AG04450 (cell line): ENCODE data around the gene PLXNA4. TPM values are rescaled to one million over a fixed set of nuclear protein-coding genes. Genes with fewer than 3 reads are reported as not detected.

ENCODE experiments used
- CTCF ChIA-PET: fragments of 300-600, 350-600 bp; formaldehyde crosslinking; extraction: SDS; loops from one replicate; lab custom pipeline; 2022; ENCODE audit warnings: antibody characterized with exemption, inconsistent platforms; lab: Charles Lee
- POLR2A ChIA-PET: fragments of 350-600 bp; formaldehyde crosslinking; extraction: SDS; loops from one replicate; lab custom pipeline; 2021; ENCODE audit warnings: antibody characterized with exemption, inconsistent platforms; lab: Yijun Ruan, JAX
- DNase-seq: peaks from one replicate; pipeline ENCODE4 v3.0.0-alpha.2; 2011; ENCODE audit warnings: low read depth, low spot score
- H3K27ac ChIP-seq: one replicate; pipeline ENCODE4 v1.5.1; 2012; ENCODE audit warnings: low read depth, low read length, control low read depth
- H3K27me3 ChIP-seq: one replicate; pipeline ENCODE4 v1.6.0; 2012; ENCODE audit warnings: low read length; ENCODE audit not compliant: control insufficient read depth, insufficient read depth
- H3K4me3 ChIP-seq: 2 replicates; pipeline ENCODE4 v1.5.1; 2011; ENCODE audit warnings: mild to moderate bottlenecking, low read depth, low read length, control low read depth
- H3K9me3 ChIP-seq: 2 replicates; pipeline ENCODE4 v1.5.1; 2012; ENCODE audit warnings: low read length; ENCODE audit not compliant: control insufficient read depth, insufficient read depth
- polyA plus RNA-seq: library from polyadenylated mRNA; depleted of rRNA; stranded (reverse); fragments of >200 nt; gene quantifications from 2 replicates; pipeline ENCODE4 v1.2.3, GENCODE V29; 2011
- TF ChIP-seq, protein P1 (sequence below): IDR thresholded peaks from 2 replicates; pipeline ENCODE4 v1.5.1; 2011; ENCODE audit warnings: low read depth, low read length, control low read depth, inconsistent platforms

Gene PLXNA4
- polyA plus RNA-seq, 1 experiment, result 0.05 TPM

DNA sequence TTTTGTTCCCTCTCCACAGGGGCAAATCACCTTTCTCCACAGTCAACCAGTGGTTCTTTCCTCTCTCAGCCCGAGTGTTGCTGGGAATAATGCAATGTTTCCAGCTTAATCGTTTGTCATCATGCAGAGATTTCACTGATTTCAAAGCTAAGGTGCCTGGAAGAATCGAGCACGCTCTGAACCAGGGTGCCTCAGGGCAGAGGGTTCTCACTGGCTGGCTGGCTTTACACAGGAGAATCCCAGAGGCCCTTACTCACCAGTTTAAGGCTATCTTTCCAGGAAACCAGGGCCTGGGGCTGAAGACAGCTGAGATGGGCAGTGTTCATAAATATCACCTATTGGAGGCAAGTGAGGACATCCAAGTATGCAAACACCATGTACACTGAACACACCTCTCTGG is 21.8 kb downstream of the PLXNA4 start:
- Histone ChIP-seq H3K9me3 (peaks cover 5% of the 10 kb centered on the region; the same call in 1 of the 2 replicates), H3K4me3 (no peak overlapping the region), H3K27me3 (peaks cover 2% of the 10 kb centered on the region), H3K27ac (no peak overlapping the region)
- TF ChIP-seq, protein P1, sequence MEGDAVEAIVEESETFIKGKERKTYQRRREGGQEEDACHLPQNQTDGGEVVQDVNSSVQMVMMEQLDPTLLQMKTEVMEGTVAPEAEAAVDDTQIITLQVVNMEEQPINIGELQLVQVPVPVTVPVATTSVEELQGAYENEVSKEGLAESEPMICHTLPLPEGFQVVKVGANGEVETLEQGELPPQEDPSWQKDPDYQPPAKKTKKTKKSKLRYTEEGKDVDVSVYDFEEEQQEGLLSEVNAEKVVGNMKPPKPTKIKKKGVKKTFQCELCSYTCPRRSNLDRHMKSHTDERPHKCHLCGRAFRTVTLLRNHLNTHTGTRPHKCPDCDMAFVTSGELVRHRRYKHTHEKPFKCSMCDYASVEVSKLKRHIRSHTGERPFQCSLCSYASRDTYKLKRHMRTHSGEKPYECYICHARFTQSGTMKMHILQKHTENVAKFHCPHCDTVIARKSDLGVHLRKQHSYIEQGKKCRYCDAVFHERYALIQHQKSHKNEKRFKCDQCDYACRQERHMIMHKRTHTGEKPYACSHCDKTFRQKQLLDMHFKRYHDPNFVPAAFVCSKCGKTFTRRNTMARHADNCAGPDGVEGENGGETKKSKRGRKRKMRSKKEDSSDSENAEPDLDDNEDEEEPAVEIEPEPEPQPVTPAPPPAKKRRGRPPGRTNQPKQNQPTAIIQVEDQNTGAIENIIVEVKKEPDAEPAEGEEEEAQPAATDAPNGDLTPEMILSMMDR, result no peak
- no peak for DNase-seq
- CTCF ChIA-PET, result no interaction called here
- POLR2A ChIA-PET, result no interaction called here

DNA sequence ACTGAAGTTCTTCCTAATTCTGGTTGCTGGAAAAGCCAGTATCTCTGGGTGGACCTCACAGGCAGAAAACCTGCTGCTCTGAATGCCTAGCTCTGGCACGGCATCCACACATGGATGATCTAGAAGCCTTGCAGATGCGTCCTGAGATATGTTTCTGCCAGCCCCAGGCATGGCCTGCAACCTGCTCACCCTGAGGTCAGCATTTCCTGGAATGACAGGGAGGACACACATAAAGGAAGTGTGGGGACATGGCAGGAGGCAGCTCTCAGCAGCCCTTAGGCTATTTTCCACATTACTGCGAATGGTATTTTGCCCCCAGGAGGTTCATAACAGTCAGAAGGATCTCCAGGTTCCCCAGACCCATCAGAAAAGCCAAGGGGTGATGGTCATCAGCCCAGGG is 23.2 kb downstream of the PLXNA4 start:
- Histone ChIP-seq H3K9me3 (peaks cover 5% of the 10 kb centered on the region; the same call in 1 of the 2 replicates), H3K27ac (no peak overlapping the region), H3K27me3 (peaks cover 2% of the 10 kb centered on the region), H3K4me3 (no peak overlapping the region)
- DNase-seq, result no peak
- POLR2A ChIA-PET, result no interaction called here
- CTCF ChIA-PET, result interaction anchor here (1.3 kb wide), 1 partner anchor 28 kb away, joined by 4 read pairs; no protein-coding TSS in a partner anchor
- TF ChIP-seq, protein P1, result no peak

DNA sequence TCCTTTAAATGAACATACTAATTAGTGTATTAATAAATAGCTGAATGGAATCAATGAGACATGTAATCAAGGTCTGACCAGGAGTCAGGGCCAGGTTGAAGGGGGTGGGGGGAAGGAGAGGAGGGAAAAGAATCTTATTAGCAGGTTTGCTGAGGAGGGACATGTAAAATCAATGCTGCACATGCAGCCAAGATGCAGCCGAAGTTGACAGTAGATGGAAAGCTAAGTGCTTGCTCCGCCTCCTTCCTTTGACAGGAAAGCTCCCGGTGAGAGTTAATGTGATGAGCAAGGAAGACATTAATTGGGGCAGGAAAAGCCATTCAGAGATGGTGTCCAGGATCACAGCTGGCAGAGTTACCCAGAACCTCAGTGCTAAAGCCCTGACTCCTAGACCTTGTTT is 24.4 kb downstream of the PLXNA4 start:
- DNase-seq, result no peak
- Histone ChIP-seq H3K27ac (no peak overlapping the region), H3K9me3 (peaks cover 5% of the 10 kb centered on the region; the same call in 1 of the 2 replicates), H3K4me3 (no peak overlapping the region), H3K27me3 (peaks cover 2% of the 10 kb centered on the region)
- POLR2A ChIA-PET, result no interaction called here
- TF ChIP-seq, protein P1, result no peak
- CTCF ChIA-PET, result interaction anchor here (1.3 kb wide), 1 partner anchor 29 kb away, joined by 4 read pairs; no protein-coding TSS in a partner anchor

DNA sequence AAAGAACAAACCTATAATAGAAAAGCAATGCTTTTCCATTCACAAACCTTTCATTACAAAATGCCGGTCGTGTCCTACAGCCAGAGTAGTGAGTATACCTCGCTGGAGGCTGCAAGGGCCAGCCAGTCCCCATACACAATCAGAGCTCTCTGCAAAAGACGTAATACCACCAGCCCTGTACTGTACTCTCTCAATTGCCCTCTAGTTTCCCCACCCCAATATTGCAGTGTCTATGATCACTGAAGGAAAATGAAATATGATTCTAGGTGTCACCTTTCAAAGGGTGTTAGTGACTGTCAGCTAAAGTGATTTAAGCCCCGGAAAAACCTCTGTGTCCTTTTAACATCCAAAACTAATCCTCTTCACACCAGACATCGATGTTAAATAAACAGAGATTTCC is 24.8 kb downstream of the PLXNA4 start:
- H3K9me3 ChIP-seq, result peaks cover 5% of the 10 kb centered on the region; the same call in 1 of the 2 replicates
- TF ChIP-seq, protein P1, result no peak
- peaks cover 2% of the 10 kb centered on the region for H3K27me3 ChIP-seq
- ChIA-PET CTCF (no interaction called here), POLR2A (no interaction called here)
- H3K4me3 ChIP-seq, result no peak overlapping the region
- DNase-seq, result no peak
- H3K27ac ChIP-seq, result no peak overlapping the region

DNA sequence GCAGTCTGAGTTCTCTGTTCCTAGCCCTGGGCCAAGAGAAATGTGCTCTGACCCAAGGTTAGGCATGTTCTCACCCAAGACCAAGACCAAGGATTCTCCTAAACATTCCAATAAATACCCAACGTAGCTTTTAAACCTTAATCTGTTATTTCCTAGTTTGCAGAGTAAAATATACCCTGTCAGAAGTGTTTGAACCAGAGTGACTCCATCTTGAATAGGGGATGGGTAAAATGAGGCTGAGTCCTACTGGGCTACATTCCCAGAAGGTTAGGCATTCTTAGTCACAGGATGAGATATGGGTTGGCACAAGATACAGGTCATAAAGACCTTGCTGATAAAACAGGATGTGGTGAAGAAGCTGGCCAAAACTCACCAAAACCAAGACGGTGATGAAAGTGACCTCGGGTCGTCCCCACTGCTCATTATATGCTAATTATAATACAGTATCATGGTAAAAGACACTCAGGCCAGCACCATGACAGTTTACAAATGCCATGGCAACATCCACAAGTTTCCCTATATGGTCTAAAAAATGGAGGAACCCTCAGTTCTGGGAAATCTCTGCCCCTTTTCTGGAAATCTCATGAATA is 27.7 kb downstream of the PLXNA4 start:
- Histone ChIP-seq H3K4me3 (no peak overlapping the region), H3K9me3 (peaks cover 5% of the 10 kb centered on the region; the same call in 1 of the 2 replicates), H3K27ac (no peak overlapping the region), H3K27me3 (peaks cover 4% of the 10 kb centered on the region)
- ChIA-PET CTCF (no interaction called here), POLR2A (no interaction called here)
- TF ChIP-seq, protein P1, result no peak
- DNase-seq, result no peak
